ENCODE measurements around the gene DHDH. TPM values are rescaled to one million over a fixed set of nuclear protein-coding genes. Genes with fewer than 3 reads are reported as not detected.
"Not testable (repeated sequence)": the region's sequence is repeated elsewhere in the genome, so short reads cannot be mapped to it uniquely, and the experiment has no call there.

The DHDH gene
- total RNA-seq, 2 experiments from 2014 or later: not detected

- Histone ChIP-seq H3K4me2 (ENCODE audit: low read length) (no peak overlapping the region), H3K4me3 (ENCODE audit: low read depth, low read length, poor library complexity, severe bottlenecking) (no peak overlapping the region), H4K20me1 (ENCODE audit: insufficient read depth, low read length) (no peaks in the 10 kb centered on the region), H3K9me3 (ENCODE audit: low read length) (no peaks in the 10 kb centered on the region), H3K4me1 (ENCODE audit: insufficient read depth, low read length, poor library complexity, severe bottlenecking) (peaks cover 12% of the 10 kb centered on the region), H3K79me2 (ENCODE audit: insufficient read depth, low read depth, low read length) (peaks cover under 1% of the 10 kb centered on the region; the same call in 1 of the 2 replicates), H3K9me2 (ENCODE audit: insufficient read depth, low read length) (no peaks in the 10 kb centered on the region), H2AFZ (ENCODE audit: low read length) (no peak overlapping the region), H3K27ac (ENCODE audit: low read depth, low read length, poor library complexity, severe bottlenecking) (no peak overlapping the region), H3K36me3 (ENCODE audit: insufficient read depth, low read length) (peaks cover 70% of the 10 kb centered on the region)
- ChIA-PET POLR2A (interaction anchor here (0.6 kb wide), 2 partner anchors 40 to 49 kb away, joined by 3 to 5 read pairs; partner anchors contain the start of gene BAX), CTCF (ENCODE audit: unreplicated experiment) (no interaction called here)
- DNase-seq (ENCODE audit: low spot score): no peak
- BruUV-seq (replicated peaks): no TSS peak
- TF ChIP-seq EZH2phosphoT487 (IDR thresholded peaks at IDR 0.05; ENCODE audit: borderline replicate concordance, low read depth, low read length) (no peak), CTCF (conservative IDR thresholded peaks at IDR 0.05; ENCODE audit: low read length) (no peak)
- intact Hi-C loops (cut with micrococcal nuclease; ENCODE audit: unreplicated experiment): no loop called here
These were observed 27.8 kb upstream of the DHDH start for GRCh38 chr19:48905664-48906063.

- TF ChIP-seq EZH2phosphoT487 (IDR thresholded peaks at IDR 0.05; ENCODE audit: borderline replicate concordance, low read depth, low read length): no peak
- TF ChIP-seq CTCF (conservative IDR thresholded peaks at IDR 0.05; ENCODE audit: low read length): no peak
- Histone ChIP-seq H3K4me2 (ENCODE audit: low read length) (no peak overlapping the region), H3K36me3 (ENCODE audit: insufficient read depth, low read length) (peaks cover 77% of the 10 kb centered on the region), H3K4me3 (ENCODE audit: low read depth, low read length, poor library complexity, severe bottlenecking) (no peak overlapping the region), H2AFZ (ENCODE audit: low read length) (no peak overlapping the region), H4K20me1 (ENCODE audit: insufficient read depth, low read length) (no peaks in the 10 kb centered on the region), H3K9me3 (ENCODE audit: low read length) (no peaks in the 10 kb centered on the region), H3K9me2 (ENCODE audit: insufficient read depth, low read length) (no peaks in the 10 kb centered on the region), H3K79me2 (ENCODE audit: insufficient read depth, low read depth, low read length) (no peaks in the 10 kb centered on the region), H3K4me1 (ENCODE audit: insufficient read depth, low read length, poor library complexity, severe bottlenecking) (peaks cover 8% of the 10 kb centered on the region), H3K27ac (ENCODE audit: low read depth, low read length, poor library complexity, severe bottlenecking) (no peak overlapping the region)
- intact Hi-C loops (cut with micrococcal nuclease; ENCODE audit: unreplicated experiment): no loop called here
- no peak for DNase-seq (ENCODE audit: low spot score)
- ChIA-PET CTCF (ENCODE audit: unreplicated experiment) (no interaction called here), POLR2A (no interaction called here)
- no TSS peak for BruUV-seq (replicated peaks)
These were observed 27.2 kb upstream of the DHDH start for GRCh38 chr19:48906324-48906723.

- Histone ChIP-seq H3K36me3 (ENCODE audit: insufficient read depth, low read length) (peaks cover 83% of the 10 kb centered on the region), H2AFZ (ENCODE audit: low read length) (no peak overlapping the region), H3K4me3 (ENCODE audit: low read depth, low read length, poor library complexity, severe bottlenecking) (no peak overlapping the region), H3K4me2 (ENCODE audit: low read length) (no peak overlapping the region), H3K4me1 (ENCODE audit: insufficient read depth, low read length, poor library complexity, severe bottlenecking) (peaks cover 4% of the 10 kb centered on the region), H3K79me2 (ENCODE audit: insufficient read depth, low read depth, low read length) (no peaks in the 10 kb centered on the region), H3K9me2 (ENCODE audit: insufficient read depth, low read length) (no peaks in the 10 kb centered on the region), H3K27ac (ENCODE audit: low read depth, low read length, poor library complexity, severe bottlenecking) (no peak overlapping the region), H4K20me1 (ENCODE audit: insufficient read depth, low read length) (no peaks in the 10 kb centered on the region), H3K9me3 (ENCODE audit: low read length) (no peaks in the 10 kb centered on the region)
- ChIA-PET CTCF (ENCODE audit: unreplicated experiment) (no interaction called here), POLR2A (no interaction called here)
- no TSS peak for BruUV-seq (replicated peaks)
- intact Hi-C loops (cut with micrococcal nuclease; ENCODE audit: unreplicated experiment): no loop called here
- DNase-seq (ENCODE audit: low spot score): no peak
- no peak for TF ChIP-seq CTCF (conservative IDR thresholded peaks at IDR 0.05; ENCODE audit: low read length)
- TF ChIP-seq EZH2phosphoT487 (IDR thresholded peaks at IDR 0.05; ENCODE audit: borderline replicate concordance, low read depth, low read length): no peak
These were observed 25.8 kb upstream of the DHDH start for GRCh38 chr19:48907671-48908070.

GRCh38 chr19:48909424-48910077 is 23.9 kb upstream of the DHDH start:
- CTCF ChIA-PET (ENCODE audit: unreplicated experiment); H3K4me3 ChIP-seq (ENCODE audit: low read depth, low read length, poor library complexity, severe bottlenecking); H3K4me1 ChIP-seq (ENCODE audit: insufficient read depth, low read length, poor library complexity, severe bottlenecking); H3K9me3 ChIP-seq (ENCODE audit: low read length); H4K20me1 ChIP-seq (ENCODE audit: insufficient read depth, low read length); H2AFZ ChIP-seq (ENCODE audit: low read length); H3K9me2 ChIP-seq (ENCODE audit: insufficient read depth, low read length); POLR2A ChIA-PET; DNase-seq (ENCODE audit: low spot score); intact Hi-C loops (cut with micrococcal nuclease; ENCODE audit: unreplicated experiment); H3K4me2 ChIP-seq (ENCODE audit: low read length); H3K79me2 ChIP-seq (ENCODE audit: insufficient read depth, low read depth, low read length); BruUV-seq (replicated peaks): not testable (repeated sequence)
- Histone ChIP-seq H3K27ac (ENCODE audit: low read depth, low read length, poor library complexity, severe bottlenecking) (peak overlapping the region; percentile 16), H3K36me3 (ENCODE audit: insufficient read depth, low read length) (peaks cover 94% of the 10 kb centered on the region)
